Neutrophil (primary cell): ENCODE measurements around the gene DDN.
A peak's percentile ranks its signal among the peaks of the same experiment; 100 is the strongest.

Source experiments
- H3K27ac ChIP-seq: fragments of 200-600 bp; sonication (generic); 2 replicates; pipeline ENCODE4 v1.5.1; 2016; ENCODE audit warnings: mild to moderate bottlenecking, moderate library complexity
- H3K27me3 ChIP-seq: fragments of 200-600 bp; sonication (generic); 2 replicates; pipeline ENCODE4 v1.6.0; 2016; ENCODE audit warnings: mild to moderate bottlenecking
- H3K36me3 ChIP-seq: fragments of 200-600 bp; sonication (generic); 2 replicates; pipeline ENCODE4 v1.5.1; 2017
- H3K4me1 ChIP-seq, 2 experiments: fragments of 200-600 bp in 1 of 2; sonication (generic) in 1 of 2; 1 replicate in 1 of 2; 2 replicates in 1 of 2; pipeline versions ENCODE4 v1.5.1 to v1.6.1; 2013 to 2016; ENCODE audit warnings: low read depth in 1 of 2, low read length in 1 of 2, mild to moderate bottlenecking in 1 of 2, moderate library complexity in 1 of 2; ENCODE audit not compliant: control insufficient read depth in 1 of 2, insufficient read depth in 1 of 2
- H3K4me3 ChIP-seq, 2 experiments: fragments of 200-600 bp in 1 of 2; sonication (generic) in 1 of 2; 1 replicate in 1 of 2; 2 replicates in 1 of 2; pipeline ENCODE4 v1.5.1; 2013 to 2016; ENCODE audit warnings: low read depth in 1 of 2, low read length in 1 of 2, mild to moderate bottlenecking in 1 of 2, moderate library complexity in 1 of 2
- H3K9me3 ChIP-seq: fragments of 200-600 bp; sonication (generic); 2 replicates; pipeline ENCODE4 v1.5.1; 2016
- TF ChIP-seq, protein P1 (sequence below): fragments of 200-600 bp; sonication (generic); IDR thresholded peaks from 2 replicates; pipeline ENCODE4 v1.5.1; 2016; ENCODE audit warnings: antibody characterized with exemption

The DDN gene

DNA sequence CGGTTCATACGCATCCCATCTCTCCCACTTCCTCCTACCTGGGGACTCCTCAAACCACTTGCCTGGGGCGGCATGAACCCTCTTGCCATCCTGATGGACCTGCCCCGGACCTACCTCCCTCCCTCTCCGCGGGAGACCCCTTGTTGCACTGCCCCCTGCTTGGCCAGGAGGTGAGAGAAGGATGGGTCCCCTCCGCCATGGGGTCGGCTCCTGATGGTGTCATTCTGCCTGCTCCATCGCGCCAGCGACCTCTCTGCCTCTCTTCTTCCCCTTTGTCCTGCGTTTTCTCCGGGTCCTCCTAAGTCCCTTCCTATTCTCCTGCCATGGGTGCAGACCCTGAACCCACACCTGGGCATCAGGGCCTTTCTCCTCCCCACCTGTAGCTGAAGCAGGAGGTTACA is 17.4 kb downstream of the DDN start:
- TF ChIP-seq, protein P1, sequence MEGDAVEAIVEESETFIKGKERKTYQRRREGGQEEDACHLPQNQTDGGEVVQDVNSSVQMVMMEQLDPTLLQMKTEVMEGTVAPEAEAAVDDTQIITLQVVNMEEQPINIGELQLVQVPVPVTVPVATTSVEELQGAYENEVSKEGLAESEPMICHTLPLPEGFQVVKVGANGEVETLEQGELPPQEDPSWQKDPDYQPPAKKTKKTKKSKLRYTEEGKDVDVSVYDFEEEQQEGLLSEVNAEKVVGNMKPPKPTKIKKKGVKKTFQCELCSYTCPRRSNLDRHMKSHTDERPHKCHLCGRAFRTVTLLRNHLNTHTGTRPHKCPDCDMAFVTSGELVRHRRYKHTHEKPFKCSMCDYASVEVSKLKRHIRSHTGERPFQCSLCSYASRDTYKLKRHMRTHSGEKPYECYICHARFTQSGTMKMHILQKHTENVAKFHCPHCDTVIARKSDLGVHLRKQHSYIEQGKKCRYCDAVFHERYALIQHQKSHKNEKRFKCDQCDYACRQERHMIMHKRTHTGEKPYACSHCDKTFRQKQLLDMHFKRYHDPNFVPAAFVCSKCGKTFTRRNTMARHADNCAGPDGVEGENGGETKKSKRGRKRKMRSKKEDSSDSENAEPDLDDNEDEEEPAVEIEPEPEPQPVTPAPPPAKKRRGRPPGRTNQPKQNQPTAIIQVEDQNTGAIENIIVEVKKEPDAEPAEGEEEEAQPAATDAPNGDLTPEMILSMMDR: no peak
- Histone ChIP-seq H3K27me3 (peaks cover 100% of the 10 kb centered on the region), H3K4me3 (peak overlapping the region; percentile 39 to 60), H3K36me3 (no peaks in the 10 kb centered on the region), H3K9me3 (no peaks in the 10 kb centered on the region), H3K27ac (no peak overlapping the region), H3K4me1 (peaks cover 41% of the 10 kb centered on the region in 2 experiments)

DNA sequence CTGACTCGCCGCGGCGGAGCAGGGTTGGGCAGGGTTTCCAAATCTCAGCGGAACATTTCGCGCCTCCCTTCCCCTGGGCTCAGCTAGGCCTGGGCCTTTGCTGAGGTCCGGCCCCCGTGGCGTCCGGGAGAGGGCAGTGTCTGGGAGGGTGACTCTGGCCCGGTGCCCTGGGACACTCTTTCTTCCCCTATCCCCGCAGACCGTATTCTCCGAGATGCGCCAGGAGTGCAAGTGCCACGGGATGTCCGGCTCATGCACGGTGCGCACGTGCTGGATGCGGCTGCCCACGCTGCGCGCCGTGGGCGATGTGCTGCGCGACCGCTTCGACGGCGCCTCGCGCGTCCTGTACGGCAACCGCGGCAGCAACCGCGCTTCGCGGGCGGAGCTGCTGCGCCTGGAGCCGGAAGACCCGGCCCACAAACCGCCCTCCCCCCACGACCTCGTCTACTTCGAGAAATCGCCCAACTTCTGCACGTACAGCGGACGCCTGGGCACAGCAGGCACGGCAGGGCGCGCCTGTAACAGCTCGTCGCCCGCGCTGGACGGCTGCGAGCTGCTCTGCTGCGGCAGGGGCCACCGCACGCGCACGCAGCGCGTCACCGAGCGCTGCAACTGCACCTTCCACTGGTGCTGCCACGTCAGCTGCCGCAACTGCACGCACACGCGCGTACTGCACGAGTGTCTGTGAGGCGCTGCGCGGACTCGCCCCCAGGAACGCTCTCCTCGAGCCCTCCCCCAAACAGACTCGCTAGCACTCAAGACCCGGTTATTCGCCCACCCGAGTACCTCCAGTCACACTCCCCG is 18.0 kb downstream of the DDN start:
- Histone ChIP-seq H3K4me3 (peak overlapping the region; percentile 39 to 60), H3K4me1 (peaks cover 41% of the 10 kb centered on the region in 2 experiments), H3K27ac (no peak overlapping the region), H3K36me3 (no peaks in the 10 kb centered on the region), H3K9me3 (no peaks in the 10 kb centered on the region), H3K27me3 (peaks cover 100% of the 10 kb centered on the region)
- TF ChIP-seq, protein P1: no peak

GRCh38 chr12:48980389-48980952 is 18.7 kb downstream of the DDN start:
- Histone ChIP-seq H3K4me1 (peaks cover 41% of the 10 kb centered on the region in 2 experiments), H3K9me3 (no peaks in the 10 kb centered on the region), H3K27ac (no peak overlapping the region), H3K36me3 (no peaks in the 10 kb centered on the region), H3K27me3 (peaks cover 100% of the 10 kb centered on the region), H3K4me3 (peak overlapping the region; percentile 39 to 60)
- TF ChIP-seq, protein P1: no peak

DNA sequence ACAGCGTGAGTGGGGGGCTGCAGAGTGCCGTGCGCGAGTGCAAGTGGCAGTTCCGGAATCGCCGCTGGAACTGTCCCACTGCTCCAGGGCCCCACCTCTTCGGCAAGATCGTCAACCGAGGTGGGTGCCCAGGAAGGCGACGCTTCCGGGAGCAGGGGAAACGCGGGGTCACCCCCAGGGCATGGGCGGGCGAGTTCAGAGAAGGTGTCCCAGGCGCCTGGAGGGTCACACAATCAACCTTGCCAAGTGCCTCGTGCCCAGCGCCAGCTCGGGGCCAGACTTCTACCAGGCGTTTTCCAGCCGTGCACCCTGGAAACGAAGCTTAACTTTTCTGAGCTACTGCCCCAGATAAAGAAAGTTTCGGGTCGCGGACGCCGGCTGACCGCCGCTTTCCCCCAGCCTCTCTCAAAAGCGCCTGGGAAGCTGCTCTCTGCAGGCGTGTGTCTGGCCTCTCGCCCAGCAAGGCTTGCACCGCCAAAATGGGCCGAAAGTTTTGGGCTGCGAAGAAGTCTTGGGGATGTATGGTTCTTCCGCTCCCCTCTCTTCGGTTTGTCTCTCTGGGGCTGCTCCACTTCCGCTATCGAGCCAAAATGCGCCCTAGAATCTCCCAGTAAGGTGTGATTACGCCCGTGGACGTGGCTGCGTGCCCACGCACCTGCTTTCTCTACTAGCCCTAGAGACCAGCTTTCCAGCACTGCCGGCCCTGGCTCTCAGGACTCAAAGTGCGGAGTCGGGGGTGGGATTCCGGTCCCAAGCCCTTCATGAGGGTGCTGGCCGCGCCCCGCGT is 19.4 kb downstream of the DDN start:
- peak overlapping the region; percentile 39 to 60 for H3K4me3 ChIP-seq
- no peaks in the 10 kb centered on the region for H3K36me3 ChIP-seq
- TF ChIP-seq, protein P1: no peak
- peaks cover 41% of the 10 kb centered on the region in 2 experiments for H3K4me1 ChIP-seq
- H3K27me3 ChIP-seq: peaks cover 100% of the 10 kb centered on the region
- peak overlapping the region; percentile 16 for H3K27ac ChIP-seq
- no peaks in the 10 kb centered on the region for H3K9me3 ChIP-seq

GRCh38 chr12:48978741-48979601 is 20.2 kb downstream of the DDN start:
- Histone ChIP-seq H3K27me3 (peaks cover 100% of the 10 kb centered on the region), H3K36me3 (no peaks in the 10 kb centered on the region), H3K4me1 (peaks cover 41% of the 10 kb centered on the region in 2 experiments), H3K9me3 (no peaks in the 10 kb centered on the region), H3K27ac (no peak overlapping the region), H3K4me3 (peak overlapping the region; percentile 39 to 60)
- TF ChIP-seq, protein P1: no peak
